Cardiac fibroblast (primary cell): ENCODE results near the gene UGT1A5.

Experiments used
- DNase-seq, 2 donors: peaks; one replicate each; pipeline versions ENCODE4 v3.0.0 to v3.0.0-alpha.2; 2010; ENCODE audit warnings: low read depth in 2 of 2
- H3K4me3 ChIP-seq, 2 donors: replicated peaks in 1 of 2; 1 replicate in 1 of 2; 2 replicates in 1 of 2; pipeline ENCODE4 v1.5.1; 2011; ENCODE audit warnings: low read depth in 2 of 2, low read length in 2 of 2, mild to moderate bottlenecking in 2 of 2, moderate library complexity in 1 of 2
- TF ChIP-seq, protein P1 (sequence below): IDR thresholded peaks from one replicate; pipeline ENCODE4 v1.5.1; 2011; ENCODE audit warnings: low read depth, mild to moderate bottlenecking, low read length, inconsistent platforms

The UGT1A5 gene

DNA sequence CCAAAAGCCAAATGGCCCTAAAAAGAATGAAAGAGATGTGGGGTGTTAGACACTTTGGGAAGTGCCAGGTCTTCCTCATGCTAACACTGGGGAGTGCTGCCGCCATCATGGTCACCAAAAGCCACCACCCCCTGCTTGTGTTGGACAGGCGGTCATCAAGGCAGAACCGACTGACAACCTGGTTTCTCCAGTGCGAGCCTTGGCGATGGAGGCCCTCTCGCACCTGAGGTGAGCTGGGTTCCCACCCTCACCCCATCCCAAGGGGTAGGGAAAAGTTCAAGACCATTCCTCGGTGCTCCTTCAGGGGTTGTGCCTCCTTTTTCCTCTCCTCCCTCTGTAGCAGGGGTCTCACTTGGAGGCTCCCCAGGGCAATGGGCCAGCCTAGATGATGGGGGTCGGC is 99.0 kb downstream of the UGT1A5 start:
- TF ChIP-seq, protein P1, sequence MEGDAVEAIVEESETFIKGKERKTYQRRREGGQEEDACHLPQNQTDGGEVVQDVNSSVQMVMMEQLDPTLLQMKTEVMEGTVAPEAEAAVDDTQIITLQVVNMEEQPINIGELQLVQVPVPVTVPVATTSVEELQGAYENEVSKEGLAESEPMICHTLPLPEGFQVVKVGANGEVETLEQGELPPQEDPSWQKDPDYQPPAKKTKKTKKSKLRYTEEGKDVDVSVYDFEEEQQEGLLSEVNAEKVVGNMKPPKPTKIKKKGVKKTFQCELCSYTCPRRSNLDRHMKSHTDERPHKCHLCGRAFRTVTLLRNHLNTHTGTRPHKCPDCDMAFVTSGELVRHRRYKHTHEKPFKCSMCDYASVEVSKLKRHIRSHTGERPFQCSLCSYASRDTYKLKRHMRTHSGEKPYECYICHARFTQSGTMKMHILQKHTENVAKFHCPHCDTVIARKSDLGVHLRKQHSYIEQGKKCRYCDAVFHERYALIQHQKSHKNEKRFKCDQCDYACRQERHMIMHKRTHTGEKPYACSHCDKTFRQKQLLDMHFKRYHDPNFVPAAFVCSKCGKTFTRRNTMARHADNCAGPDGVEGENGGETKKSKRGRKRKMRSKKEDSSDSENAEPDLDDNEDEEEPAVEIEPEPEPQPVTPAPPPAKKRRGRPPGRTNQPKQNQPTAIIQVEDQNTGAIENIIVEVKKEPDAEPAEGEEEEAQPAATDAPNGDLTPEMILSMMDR, result no peak
- no peak for DNase-seq
- no peak overlapping the region for H3K4me3 ChIP-seq

DNA sequence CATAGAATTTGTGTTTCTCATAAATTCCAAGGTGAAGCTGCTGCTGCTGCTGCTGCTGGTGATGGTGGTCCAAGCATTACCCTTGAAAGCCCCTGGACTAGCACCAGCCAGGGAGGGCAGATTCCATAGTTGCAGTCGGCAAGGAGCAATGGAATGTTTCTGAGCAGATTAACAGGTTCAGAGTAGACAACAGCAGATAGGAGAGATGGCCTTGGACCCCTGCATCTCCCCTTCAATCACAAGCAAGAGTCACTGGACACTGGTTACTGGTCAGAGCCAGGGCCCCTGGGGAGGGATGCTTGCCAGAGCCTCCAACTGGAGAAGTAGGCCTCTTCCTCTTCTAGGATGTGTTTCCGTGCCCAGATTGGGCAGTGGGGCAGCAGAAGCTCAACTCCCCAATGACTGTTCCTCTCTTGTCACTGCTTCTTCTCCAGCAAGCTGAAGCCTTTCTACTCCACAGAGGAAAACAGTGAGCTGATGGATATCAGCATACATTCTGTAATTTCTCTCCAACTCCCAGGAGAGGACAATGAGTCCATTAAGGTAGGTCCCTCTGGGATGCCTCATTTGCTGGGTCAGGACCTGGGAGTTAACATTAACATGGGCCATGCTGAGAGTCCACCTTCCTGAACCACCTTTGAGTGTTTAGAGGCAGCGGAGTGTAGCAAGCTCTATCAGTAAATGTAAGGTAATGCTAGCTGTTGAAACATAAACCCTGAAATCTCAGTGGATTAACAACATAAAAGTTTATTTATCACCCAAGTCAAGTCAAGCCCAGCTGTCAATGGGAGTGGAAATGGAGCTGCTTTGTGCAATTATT is 100.7 kb downstream of the UGT1A5 start:
- DNase-seq, result no peak
- TF ChIP-seq, protein P1, result no peak
- no peak overlapping the region for H3K4me3 ChIP-seq

DNA sequence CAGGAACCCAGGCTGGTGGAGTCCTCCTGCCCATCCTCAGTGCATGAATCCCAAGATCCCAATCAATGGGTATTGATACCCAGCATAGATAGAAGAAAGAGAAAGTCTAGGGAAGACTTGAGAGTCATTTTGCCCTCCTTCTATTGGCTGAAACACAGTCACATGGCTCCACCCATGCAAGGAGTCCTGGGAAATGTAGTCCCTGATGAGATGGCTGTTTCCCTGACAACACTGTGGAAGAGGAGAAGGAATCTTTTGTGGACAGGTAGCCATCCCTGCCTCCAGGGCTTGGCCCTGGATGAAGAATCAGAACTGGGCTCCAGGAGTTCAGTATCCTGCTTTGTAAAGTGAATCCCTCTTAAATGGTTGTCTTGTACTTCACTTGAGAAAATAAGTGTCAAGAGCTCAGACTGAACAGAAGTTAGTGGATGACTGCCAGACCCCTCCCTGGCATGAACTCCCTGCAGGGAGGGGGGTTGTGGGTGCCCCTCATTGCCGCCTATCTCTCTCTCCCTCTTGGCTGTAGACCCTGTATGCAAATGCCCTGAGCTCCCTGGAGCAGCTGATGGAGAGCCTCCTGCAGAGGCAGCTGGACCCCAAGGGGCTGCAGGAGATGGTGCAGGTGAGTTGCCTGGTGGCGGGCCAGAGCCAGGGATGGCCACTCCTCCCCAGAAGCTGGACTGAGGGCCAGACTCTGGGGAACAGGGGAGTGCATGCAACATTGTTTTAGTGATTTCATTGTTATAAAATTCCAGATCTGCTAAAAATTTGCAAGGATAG is 101.5 kb downstream of the UGT1A5 start:
- TF ChIP-seq, protein P1, result no peak
- DNase-seq, result peak in 1 of 2 donors; percentile 30
- H3K4me3 ChIP-seq, result no peak overlapping the region

DNA sequence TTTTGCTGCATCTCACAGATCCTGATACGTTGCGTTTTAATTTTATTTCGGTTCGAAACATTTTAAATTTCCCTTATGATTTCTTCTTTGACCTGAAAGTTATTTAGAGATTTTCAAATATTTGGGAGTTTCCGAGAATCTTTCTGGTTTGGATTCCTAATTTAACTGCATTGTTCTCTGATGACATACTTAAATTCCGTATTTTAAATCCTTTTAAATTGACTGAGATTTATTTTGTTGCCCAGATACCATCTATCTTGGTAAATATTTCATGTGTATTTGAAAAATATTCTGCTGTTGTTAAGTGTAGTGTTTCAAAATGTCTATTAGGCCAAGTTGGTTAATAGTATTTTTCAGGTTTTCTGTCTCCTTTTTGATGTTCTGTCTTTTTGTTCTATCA is 103.2 kb downstream of the UGT1A5 start:
- no peak overlapping the region for H3K4me3 ChIP-seq
- no peak for DNase-seq
- TF ChIP-seq, protein P1, result no peak

DNA sequence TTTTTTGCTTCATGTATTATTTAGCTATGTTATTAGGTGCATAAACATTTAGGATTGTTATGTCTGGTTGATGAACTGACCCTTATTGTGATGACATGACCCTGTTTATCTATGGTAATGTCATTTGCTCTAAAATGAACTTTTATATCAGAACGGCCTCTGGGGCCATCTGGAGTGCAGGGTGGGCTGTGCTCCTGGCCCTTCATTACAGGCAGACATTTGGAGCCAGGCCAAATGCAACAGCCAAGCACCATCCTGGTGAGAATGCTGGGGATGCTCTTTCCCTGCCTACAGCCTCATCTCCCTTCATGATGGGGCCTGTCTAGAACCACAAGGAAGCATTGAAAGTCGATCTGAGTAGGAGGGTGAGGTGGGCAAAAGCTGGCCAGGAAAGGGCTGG is 103.6 kb downstream of the UGT1A5 start:
- H3K4me3 ChIP-seq, result no peak overlapping the region
- TF ChIP-seq, protein P1, result no peak
- DNase-seq, result no peak

DNA sequence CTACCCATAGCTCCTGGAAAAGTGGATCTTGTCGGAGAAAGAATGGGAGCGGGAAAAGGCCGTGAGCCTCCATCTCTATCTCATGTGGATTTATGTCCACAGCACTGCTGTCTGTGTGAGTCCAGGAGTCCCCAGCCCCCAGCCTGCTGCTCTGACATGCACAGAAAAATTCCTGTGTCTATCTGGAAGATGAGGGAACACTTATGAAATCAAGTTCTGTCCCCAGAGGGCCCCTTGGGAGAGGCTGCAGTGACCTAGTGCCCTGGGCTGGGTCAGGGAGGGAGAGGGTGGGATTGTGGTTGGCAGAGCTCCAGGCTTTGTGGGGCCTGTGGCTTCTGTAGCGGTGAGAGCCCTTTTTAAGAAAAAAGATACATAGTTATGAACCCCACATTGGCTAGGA is 104.1 kb downstream of the UGT1A5 start:
- TF ChIP-seq, protein P1, result no peak
- H3K4me3 ChIP-seq, result no peak overlapping the region
- DNase-seq, result no peak
